HFF-Myc (cell line): ENCODE measurements around the gene TBC1D23.

Experiments used
- DNase-seq: peaks from one replicate; pipeline ENCODE4 v3.0.0-alpha.2; 2011; ENCODE audit warnings: low read depth; ENCODE audit errors: extremely low read depth
- H3K4me3 ChIP-seq: replicated peaks from 2 replicates; pipeline ENCODE4 v1.5.1; 2011; ENCODE audit warnings: low read depth, mild to moderate bottlenecking, control low read depth, low read length
- CTCF ChIP-seq: IDR thresholded peaks from 2 replicates; pipeline ENCODE4 v1.5.1; 2012; ENCODE audit warnings: mild to moderate bottlenecking, low read depth, low read length, control low read depth; ENCODE audit errors: missing control alignments

Gene TBC1D23

GRCh38 chr3:100288288-100288894 lies 27.6 kb downstream of the TBC1D23 start:
- no peak for TF ChIP-seq CTCF
- H3K4me3 ChIP-seq, result no peak overlapping the region
- no peak for DNase-seq

DNA sequence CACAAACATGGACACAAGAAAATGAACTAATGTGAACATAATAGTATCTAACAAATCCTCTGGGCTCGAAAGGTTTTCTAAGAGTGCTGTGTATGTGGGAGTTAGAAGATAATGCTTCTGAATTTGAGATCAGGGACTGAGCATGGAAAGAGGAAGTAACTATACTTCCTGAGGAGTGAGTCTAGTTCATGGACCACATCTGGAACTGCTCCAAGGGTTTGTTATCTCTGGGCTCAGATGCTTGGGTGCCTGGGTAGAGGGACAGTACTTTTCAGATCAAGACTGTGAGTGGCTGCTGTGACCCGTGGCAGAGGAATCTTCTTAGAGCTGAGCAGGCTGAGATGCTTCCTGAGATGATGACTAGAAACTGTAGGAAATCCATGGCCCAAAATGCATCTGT lies 28.5 kb downstream of the TBC1D23 start:
- TF ChIP-seq CTCF, result no peak
- DNase-seq, result no peak
- no peak overlapping the region for H3K4me3 ChIP-seq

- DNase-seq, result no peak
- no peak for TF ChIP-seq CTCF
- no peak overlapping the region for H3K4me3 ChIP-seq
Measured at GRCh38 chr3:100295089-100295488, 34.3 kb downstream of the TBC1D23 start.

GRCh38 chr3:100297784-100298183 lies 37.0 kb downstream of the TBC1D23 start:
- no peak for DNase-seq
- TF ChIP-seq CTCF, result no peak
- no peak overlapping the region for H3K4me3 ChIP-seq

GRCh38 chr3:100299016-100299415 lies 38.2 kb downstream of the TBC1D23 start:
- DNase-seq, result no peak
- H3K4me3 ChIP-seq, result no peak overlapping the region
- no peak for TF ChIP-seq CTCF

- no peak for TF ChIP-seq CTCF
- no peak for DNase-seq
- H3K4me3 ChIP-seq, result no peak overlapping the region
Measured at GRCh38 chr3:100306695-100307094, 45.9 kb downstream of the TBC1D23 start.
